Measurements from ENCODE around the gene TPGS2.

DNA sequence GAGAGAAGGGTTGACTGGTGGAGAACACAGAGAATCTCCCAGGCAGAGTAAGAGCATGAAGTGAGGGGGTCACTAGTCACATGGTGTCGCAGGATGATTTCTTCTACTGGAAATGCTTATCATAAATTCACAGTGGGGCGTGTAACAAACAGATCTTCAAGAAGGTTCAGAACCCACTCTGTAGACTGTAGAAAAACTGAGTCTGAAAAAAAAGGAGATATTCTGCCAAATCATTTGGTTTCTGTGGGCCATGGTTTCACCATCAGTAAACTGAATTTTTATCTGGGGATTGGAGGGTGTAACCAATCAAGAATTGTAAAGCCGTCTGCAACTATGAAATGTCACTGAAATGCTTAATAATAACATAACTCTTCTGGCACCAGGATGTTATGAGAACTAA is 15.0 kb downstream of the TPGS2 start:
- TF ChIP-seq YY1 (IDR thresholded peaks at IDR 0.05; ENCODE audit: insufficient read depth, insufficient read length): no peak
- TF ChIP-seq SUZ12 (IDR thresholded peaks at IDR 0.05; ENCODE audit: extremely low read depth, insufficient read depth, insufficient read length): no peak
- no peak for TF ChIP-seq ZNF274 (IDR thresholded peaks at IDR 0.05; ENCODE audit: low read depth, low read length)
